ENCODE data around the gene XRCC2.

XRCC2 gene

GRCh38 chr7:152674860-152675758, 832 bp downstream of the XRCC2 start:
- DNase-seq (ENCODE audit: low spot score in 2 of 2), result peak; percentile 68 to 71
- in situ Hi-C loops (cut with MboI; ENCODE audit: low sequenced_read_pairs), result no loop called here
- Histone ChIP-seq H3K4me3 (peak overlapping the region; percentile 70), H3K9me3 (no peaks in the 10 kb centered on the region), H3K4me1 (no peaks in the 10 kb centered on the region), H3K36me3 (replicated peaks) (peaks cover 10% of the 10 kb centered on the region), H3K27me3 (ENCODE audit: low read depth) (no peaks in the 10 kb centered on the region)

- DNase-seq (ENCODE audit: low spot score in 2 of 2), result no peak
- Histone ChIP-seq H3K9me3 (no peaks in the 10 kb centered on the region), H3K27me3 (ENCODE audit: low read depth) (no peaks in the 10 kb centered on the region), H3K36me3 (replicated peaks) (peaks cover 20% of the 10 kb centered on the region), H3K4me1 (no peaks in the 10 kb centered on the region), H3K4me3 (no peak overlapping the region)
- in situ Hi-C loops (cut with MboI; ENCODE audit: low sequenced_read_pairs), result no loop called here
These were observed 2.0 kb downstream of the XRCC2 start for GRCh38 chr7:152673897-152674296.

GRCh38 chr7:152672626-152673025, 3.3 kb downstream of the XRCC2 start:
- Histone ChIP-seq H3K36me3 (replicated peaks) (peaks cover 30% of the 10 kb centered on the region), H3K4me3 (no peak overlapping the region), H3K27me3 (ENCODE audit: low read depth) (no peaks in the 10 kb centered on the region), H3K9me3 (no peaks in the 10 kb centered on the region), H3K4me1 (no peaks in the 10 kb centered on the region)
- no peak for DNase-seq (ENCODE audit: low spot score in 2 of 2)
- in situ Hi-C loops (cut with MboI; ENCODE audit: low sequenced_read_pairs), result no loop called here

- Histone ChIP-seq H3K4me1 (no peaks in the 10 kb centered on the region), H3K36me3 (replicated peaks) (peaks cover 38% of the 10 kb centered on the region), H3K27me3 (ENCODE audit: low read depth) (no peaks in the 10 kb centered on the region), H3K4me3 (no peak overlapping the region), H3K9me3 (no peaks in the 10 kb centered on the region)
- DNase-seq (ENCODE audit: low spot score in 2 of 2), result no peak
- in situ Hi-C loops (cut with MboI; ENCODE audit: low sequenced_read_pairs), result no loop called here
These were observed 6.2 kb downstream of the XRCC2 start for GRCh38 chr7:152669758-152670157.

- in situ Hi-C loops (cut with MboI; ENCODE audit: low sequenced_read_pairs), result no loop called here
- DNase-seq (ENCODE audit: low spot score in 2 of 2), result no peak
- H3K9me3 ChIP-seq, result no peaks in the 10 kb centered on the region
- peaks cover 40% of the 10 kb centered on the region for H3K36me3 ChIP-seq (replicated peaks)
- peaks cover 1% of the 10 kb centered on the region; the same call in 1 of the 2 replicates for H3K4me1 ChIP-seq
- H3K27me3 ChIP-seq (ENCODE audit: low read depth), result no peaks in the 10 kb centered on the region
- no peak overlapping the region for H3K4me3 ChIP-seq
These were observed 7.0 kb downstream of the XRCC2 start for GRCh38 chr7:152668975-152669374.

- peaks cover 39% of the 10 kb centered on the region for H3K36me3 ChIP-seq (replicated peaks)
- no peaks in the 10 kb centered on the region for H3K9me3 ChIP-seq
- no peak for DNase-seq (ENCODE audit: low spot score in 2 of 2)
- H3K4me1 ChIP-seq, result peaks cover 5% of the 10 kb centered on the region; the same call in 1 of the 2 replicates
- in situ Hi-C loops (cut with MboI; ENCODE audit: low sequenced_read_pairs), result no loop called here
- no peaks in the 10 kb centered on the region for H3K27me3 ChIP-seq (ENCODE audit: low read depth)
- H3K4me3 ChIP-seq, result no peak overlapping the region
These were observed 8.0 kb downstream of the XRCC2 start for GRCh38 chr7:152667958-152668357.

- Histone ChIP-seq H3K9me3 (no peaks in the 10 kb centered on the region), H3K4me3 (no peak overlapping the region), H3K27me3 (ENCODE audit: low read depth) (no peaks in the 10 kb centered on the region), H3K36me3 (replicated peaks) (peaks cover 43% of the 10 kb centered on the region), H3K4me1 (peaks cover 5% of the 10 kb centered on the region; the same call in 1 of the 2 replicates)
- in situ Hi-C loops (cut with MboI; ENCODE audit: low sequenced_read_pairs), result no loop called here
- no peak for DNase-seq (ENCODE audit: low spot score in 2 of 2)
These were observed 9.9 kb downstream of the XRCC2 start for GRCh38 chr7:152666078-152666477.

GRCh38 chr7:152664636-152665035, 11.3 kb downstream of the XRCC2 start:
- Histone ChIP-seq H3K27me3 (ENCODE audit: low read depth) (no peaks in the 10 kb centered on the region), H3K4me3 (no peak overlapping the region), H3K36me3 (replicated peaks) (peaks cover 50% of the 10 kb centered on the region), H3K9me3 (no peaks in the 10 kb centered on the region), H3K4me1 (peaks cover 5% of the 10 kb centered on the region; the same call in 1 of the 2 replicates)
- no peak for DNase-seq (ENCODE audit: low spot score in 2 of 2)
- in situ Hi-C loops (cut with MboI; ENCODE audit: low sequenced_read_pairs), result no loop called here

- no peak overlapping the region for H3K4me3 ChIP-seq
- in situ Hi-C loops (cut with MboI; ENCODE audit: low sequenced_read_pairs), result no loop called here
- no peak for DNase-seq (ENCODE audit: low spot score in 2 of 2)
- peaks cover 49% of the 10 kb centered on the region for H3K36me3 ChIP-seq (replicated peaks)
- H3K27me3 ChIP-seq (ENCODE audit: low read depth), result no peaks in the 10 kb centered on the region
- H3K9me3 ChIP-seq, result no peaks in the 10 kb centered on the region
- peaks cover 5% of the 10 kb centered on the region; the same call in 1 of the 2 replicates for H3K4me1 ChIP-seq
These were observed 12.0 kb downstream of the XRCC2 start for GRCh38 chr7:152663931-152664330.

- in situ Hi-C loops (cut with MboI; ENCODE audit: low sequenced_read_pairs), result no loop called here
- H3K4me1 ChIP-seq, result peaks cover 5% of the 10 kb centered on the region; the same call in 1 of the 2 replicates
- H3K4me3 ChIP-seq, result no peak overlapping the region
- no peaks in the 10 kb centered on the region for H3K27me3 ChIP-seq (ENCODE audit: low read depth)
- peak in 1 of 2 experiments; percentile 37 for DNase-seq (ENCODE audit: low spot score in 2 of 2)
- no peaks in the 10 kb centered on the region for H3K9me3 ChIP-seq
- H3K36me3 ChIP-seq (replicated peaks), result peaks cover 48% of the 10 kb centered on the region
These were observed 12.7 kb downstream of the XRCC2 start for GRCh38 chr7:152663148-152663740.

GRCh38 chr7:152661479-152661878, 14.5 kb downstream of the XRCC2 start:
- no peak for DNase-seq (ENCODE audit: low spot score in 2 of 2)
- H3K4me1 ChIP-seq, result peaks cover 5% of the 10 kb centered on the region; the same call in 1 of the 2 replicates
- peaks cover 48% of the 10 kb centered on the region for H3K36me3 ChIP-seq (replicated peaks)
- no peaks in the 10 kb centered on the region for H3K9me3 ChIP-seq
- no peaks in the 10 kb centered on the region for H3K27me3 ChIP-seq (ENCODE audit: low read depth)
- in situ Hi-C loops (cut with MboI; ENCODE audit: low sequenced_read_pairs), result no loop called here
- H3K4me3 ChIP-seq, result no peak overlapping the region

GRCh38 chr7:152660021-152660420, 15.9 kb downstream of the XRCC2 start:
- in situ Hi-C loops (cut with MboI; ENCODE audit: low sequenced_read_pairs), result no loop called here
- Histone ChIP-seq H3K4me1 (peaks cover 5% of the 10 kb centered on the region; the same call in 1 of the 2 replicates), H3K4me3 (no peak overlapping the region), H3K9me3 (no peaks in the 10 kb centered on the region), H3K27me3 (ENCODE audit: low read depth) (no peaks in the 10 kb centered on the region), H3K36me3 (replicated peaks) (peaks cover 61% of the 10 kb centered on the region)
- no peak for DNase-seq (ENCODE audit: low spot score in 2 of 2)

GRCh38 chr7:152654971-152655370, 21.0 kb downstream of the XRCC2 start:
- Histone ChIP-seq H3K27me3 (ENCODE audit: low read depth) (no peaks in the 10 kb centered on the region), H3K4me1 (no peaks in the 10 kb centered on the region), H3K4me3 (no peak overlapping the region), H3K9me3 (no peaks in the 10 kb centered on the region), H3K36me3 (replicated peaks) (peaks cover 62% of the 10 kb centered on the region)
- in situ Hi-C loops (cut with MboI; ENCODE audit: low sequenced_read_pairs), result no loop called here
- DNase-seq (ENCODE audit: low spot score in 2 of 2), result no peak

GRCh38 chr7:152649220-152649619, 26.7 kb downstream of the XRCC2 start:
- no peaks in the 10 kb centered on the region for H3K4me1 ChIP-seq
- no peaks in the 10 kb centered on the region for H3K27me3 ChIP-seq (ENCODE audit: low read depth)
- DNase-seq (ENCODE audit: low spot score in 2 of 2), result no peak
- H3K36me3 ChIP-seq (replicated peaks), result peaks cover 52% of the 10 kb centered on the region
- no peaks in the 10 kb centered on the region for H3K9me3 ChIP-seq
- in situ Hi-C loops (cut with MboI; ENCODE audit: low sequenced_read_pairs), result no loop called here
- H3K4me3 ChIP-seq, result no peak overlapping the region
